Activated T-cell treated with anti-CD3 and anti-CD28 coated beads, Interleukin-2, amount 50 U/mL, for 48 hours (primary cell): ENCODE measurements around the gene CPXM2.

Source experiments
- DNase-seq, 2 experiments: peaks; one replicate each; pipeline ENCODE4 v3.0.0-alpha.2; 2020

CPXM2 gene

GRCh38 chr10:123903621-123904020 is 12.0 kb upstream of the CPXM2 start:
- DNase-seq, result no peak

- no peak for DNase-seq
Observed at GRCh38 chr10:123901621-123902020, 10.0 kb upstream of the CPXM2 start.

GRCh38 chr10:123897146-123897545 is 5.5 kb upstream of the CPXM2 start:
- no peak for DNase-seq

- DNase-seq, result no peak
Observed at GRCh38 chr10:123896246-123896927, 4.8 kb upstream of the CPXM2 start.

- DNase-seq, result no peak
Observed at GRCh38 chr10:123893651-123894050, 2.0 kb upstream of the CPXM2 start.

GRCh38 chr10:123890756-123891143 is 857 bp downstream of the CPXM2 start:
- DNase-seq, result no peak

- DNase-seq, result no peak
Observed at GRCh38 chr10:123890226-123890625, 1.4 kb downstream of the CPXM2 start.

GRCh38 chr10:123889821-123890220 is 1.8 kb downstream of the CPXM2 start:
- DNase-seq, result no peak

GRCh38 chr10:123888751-123889150 is 2.9 kb downstream of the CPXM2 start:
- no peak for DNase-seq

- DNase-seq, result no peak
Observed at GRCh38 chr10:123888256-123888655, 3.4 kb downstream of the CPXM2 start.

- no peak for DNase-seq
Observed at GRCh38 chr10:123886292-123886691, 5.3 kb downstream of the CPXM2 start.

GRCh38 chr10:123885406-123886170 is 6.0 kb downstream of the CPXM2 start:
- DNase-seq, result no peak

GRCh38 chr10:123884907-123885381 is 6.7 kb downstream of the CPXM2 start:
- DNase-seq, result no peak

- no peak for DNase-seq
Observed at GRCh38 chr10:123884351-123884906, 7.2 kb downstream of the CPXM2 start.

GRCh38 chr10:123883673-123884320 is 7.8 kb downstream of the CPXM2 start:
- DNase-seq, result no peak

- no peak for DNase-seq
Observed at GRCh38 chr10:123882681-123883445, 8.7 kb downstream of the CPXM2 start.

GRCh38 chr10:123882177-123882576 is 9.4 kb downstream of the CPXM2 start:
- no peak for DNase-seq

GRCh38 chr10:123879606-123880257 is 11.9 kb downstream of the CPXM2 start:
- no peak for DNase-seq

GRCh38 chr10:123878666-123879303 is 12.8 kb downstream of the CPXM2 start:
- DNase-seq, result no peak

GRCh38 chr10:123870260-123870659 is 21.3 kb downstream of the CPXM2 start:
- no peak for DNase-seq

- DNase-seq, result no peak
Observed at GRCh38 chr10:123869020-123869414, 22.6 kb downstream of the CPXM2 start.
